ENCODE results near the gene FOXP2.
"Not testable (repeated sequence)": the region's sequence is repeated elsewhere in the genome, so short reads cannot be mapped to it uniquely, and the experiment has no call there.

FOXP2 gene

DNA sequence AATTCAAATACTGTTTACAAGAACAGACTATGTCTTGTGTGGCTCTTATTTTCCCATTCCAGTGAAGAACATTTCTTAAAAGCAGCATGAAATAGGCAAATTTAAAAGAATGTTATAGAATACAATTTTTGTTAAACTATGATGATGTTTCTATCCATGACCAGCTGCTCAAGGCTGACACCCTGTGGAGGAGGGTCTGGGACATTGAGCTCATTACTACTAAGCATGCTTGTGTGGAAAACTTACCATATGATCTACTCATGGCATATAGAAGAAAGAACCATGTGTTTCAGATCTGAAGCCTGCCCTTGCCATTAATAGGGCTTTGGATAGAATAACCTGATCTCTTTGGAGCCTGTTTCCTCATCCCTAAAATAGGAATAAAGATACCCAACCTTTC lies 125.0 kb downstream of the FOXP2 start:
- Mint-ChIP-seq H3K9me3 (no peaks in the 10 kb centered on the region), H3K27me3 (ENCODE audit: low read depth, poor library complexity) (peaks cover 5% of the 10 kb centered on the region), H3K4me1 (peaks cover 4% of the 10 kb centered on the region), H3K4me3 (no peak overlapping the region), H3K27ac (no peak overlapping the region), H3K36me3 (ENCODE audit: low read depth) (no peaks in the 10 kb centered on the region)
- no peak for DNase-seq
- TF ChIP-seq, protein P1, sequence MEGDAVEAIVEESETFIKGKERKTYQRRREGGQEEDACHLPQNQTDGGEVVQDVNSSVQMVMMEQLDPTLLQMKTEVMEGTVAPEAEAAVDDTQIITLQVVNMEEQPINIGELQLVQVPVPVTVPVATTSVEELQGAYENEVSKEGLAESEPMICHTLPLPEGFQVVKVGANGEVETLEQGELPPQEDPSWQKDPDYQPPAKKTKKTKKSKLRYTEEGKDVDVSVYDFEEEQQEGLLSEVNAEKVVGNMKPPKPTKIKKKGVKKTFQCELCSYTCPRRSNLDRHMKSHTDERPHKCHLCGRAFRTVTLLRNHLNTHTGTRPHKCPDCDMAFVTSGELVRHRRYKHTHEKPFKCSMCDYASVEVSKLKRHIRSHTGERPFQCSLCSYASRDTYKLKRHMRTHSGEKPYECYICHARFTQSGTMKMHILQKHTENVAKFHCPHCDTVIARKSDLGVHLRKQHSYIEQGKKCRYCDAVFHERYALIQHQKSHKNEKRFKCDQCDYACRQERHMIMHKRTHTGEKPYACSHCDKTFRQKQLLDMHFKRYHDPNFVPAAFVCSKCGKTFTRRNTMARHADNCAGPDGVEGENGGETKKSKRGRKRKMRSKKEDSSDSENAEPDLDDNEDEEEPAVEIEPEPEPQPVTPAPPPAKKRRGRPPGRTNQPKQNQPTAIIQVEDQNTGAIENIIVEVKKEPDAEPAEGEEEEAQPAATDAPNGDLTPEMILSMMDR (IDR thresholded peaks at IDR 0.05): no peak

DNA sequence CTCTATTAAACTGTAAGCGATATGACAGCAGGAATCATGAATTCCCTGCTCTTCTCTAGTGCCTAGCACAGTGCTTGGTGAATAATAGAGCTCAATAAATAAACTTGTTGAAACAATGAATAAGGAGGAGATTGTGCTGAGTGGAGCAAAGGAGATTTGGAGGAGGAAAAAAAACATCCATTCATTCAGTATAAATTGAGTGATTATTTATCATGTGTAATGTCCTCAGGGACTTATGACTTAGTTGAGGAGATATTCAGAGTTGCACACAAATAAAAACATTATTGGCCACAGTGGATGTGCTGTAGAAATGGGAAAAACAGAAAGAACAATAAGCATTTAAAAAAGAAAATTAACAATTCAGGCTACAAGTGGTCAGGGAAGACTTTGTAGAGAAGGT lies 125.7 kb downstream of the FOXP2 start:
- peaks cover 5% of the 10 kb centered on the region for H3K27me3 Mint-ChIP-seq (ENCODE audit: low read depth, poor library complexity)

DNA sequence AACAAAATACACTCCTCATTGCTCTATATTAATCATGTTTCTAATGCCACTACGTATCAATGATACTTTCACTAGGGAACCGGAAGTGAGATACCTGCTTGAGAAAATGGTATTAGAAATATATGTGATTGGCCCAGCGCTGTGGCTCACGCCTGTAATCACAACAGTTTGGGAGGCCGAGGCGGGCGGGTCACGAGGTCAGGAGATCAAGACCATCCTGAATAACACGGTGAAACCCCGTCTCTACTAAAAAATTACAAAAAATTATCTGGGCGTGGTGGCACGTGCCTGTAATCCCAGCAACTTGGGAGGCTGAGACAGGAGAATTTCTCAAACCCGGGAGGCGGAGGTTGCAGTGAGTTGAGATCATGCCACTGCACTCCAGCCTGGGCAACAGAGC lies 132.7 kb downstream of the FOXP2 start:
- not testable (repeated sequence) for H3K27ac Mint-ChIP-seq; DNase-seq; H3K36me3 Mint-ChIP-seq (ENCODE audit: low read depth); H3K9me3 Mint-ChIP-seq; H3K4me1 Mint-ChIP-seq; H3K4me3 Mint-ChIP-seq; H3K27me3 Mint-ChIP-seq (ENCODE audit: low read depth, poor library complexity)

More for the DNA sequence above, 125.7 kb downstream of the FOXP2 start:
- TF ChIP-seq, protein P1 (IDR thresholded peaks at IDR 0.05): no peak
- H3K4me1 Mint-ChIP-seq: peaks cover 4% of the 10 kb centered on the region
- no peaks in the 10 kb centered on the region for H3K36me3 Mint-ChIP-seq (ENCODE audit: low read depth)
- no peak overlapping the region for H3K4me3 Mint-ChIP-seq
- DNase-seq: no peak
- H3K27ac Mint-ChIP-seq: no peak overlapping the region
- H3K9me3 Mint-ChIP-seq: no peaks in the 10 kb centered on the region

DNA sequence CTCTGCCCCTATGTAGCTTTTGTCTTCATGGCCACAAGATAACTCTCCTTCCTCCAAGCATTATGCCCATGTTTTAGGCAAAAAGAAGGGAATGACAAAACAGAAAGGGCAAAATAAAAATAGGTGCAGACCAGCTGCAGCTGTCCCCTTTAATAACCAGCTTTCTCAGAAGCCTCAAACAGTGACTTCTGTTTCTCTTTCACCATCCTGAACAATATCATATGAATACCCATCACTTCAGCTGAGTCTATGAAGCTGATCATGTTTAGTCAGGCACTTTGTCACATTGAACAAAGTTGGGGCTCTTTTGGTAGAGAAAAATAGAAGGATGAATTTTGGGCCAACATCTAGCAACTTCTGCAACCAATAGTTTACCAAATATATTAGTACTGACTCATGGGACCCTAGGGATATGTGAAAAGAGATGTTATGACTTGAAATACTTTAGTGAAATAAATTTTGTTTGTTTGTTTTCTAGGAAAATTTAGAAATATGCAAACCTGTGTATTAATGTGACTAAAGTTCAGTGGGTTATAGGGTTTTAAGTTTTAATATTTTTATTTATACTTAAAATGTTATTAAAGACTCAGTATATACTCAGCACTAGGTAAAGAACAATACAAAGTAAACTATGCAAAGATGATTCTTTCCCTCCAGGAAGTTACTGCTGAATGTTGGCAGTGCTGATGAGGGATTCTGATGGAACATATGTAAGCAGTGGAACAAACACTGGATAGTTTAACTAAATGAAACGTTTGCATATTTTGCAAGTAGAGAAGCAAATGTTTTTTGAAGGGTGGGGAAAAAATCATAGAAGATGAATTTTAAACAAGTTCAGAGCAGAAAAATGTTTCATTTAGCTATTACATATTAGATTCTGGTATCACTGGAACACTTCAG lies 133.7 kb downstream of the FOXP2 start:
- TF ChIP-seq, protein P1 (IDR thresholded peaks at IDR 0.05): no peak
- no peak overlapping the region for H3K4me3 Mint-ChIP-seq
- no peak overlapping the region for H3K27ac Mint-ChIP-seq
- no peaks in the 10 kb centered on the region for H3K9me3 Mint-ChIP-seq
- H3K36me3 Mint-ChIP-seq (ENCODE audit: low read depth): no peaks in the 10 kb centered on the region
- no peaks in the 10 kb centered on the region for H3K4me1 Mint-ChIP-seq
- H3K27me3 Mint-ChIP-seq (ENCODE audit: low read depth, poor library complexity): peaks cover 3% of the 10 kb centered on the region
- DNase-seq: no peak

DNA sequence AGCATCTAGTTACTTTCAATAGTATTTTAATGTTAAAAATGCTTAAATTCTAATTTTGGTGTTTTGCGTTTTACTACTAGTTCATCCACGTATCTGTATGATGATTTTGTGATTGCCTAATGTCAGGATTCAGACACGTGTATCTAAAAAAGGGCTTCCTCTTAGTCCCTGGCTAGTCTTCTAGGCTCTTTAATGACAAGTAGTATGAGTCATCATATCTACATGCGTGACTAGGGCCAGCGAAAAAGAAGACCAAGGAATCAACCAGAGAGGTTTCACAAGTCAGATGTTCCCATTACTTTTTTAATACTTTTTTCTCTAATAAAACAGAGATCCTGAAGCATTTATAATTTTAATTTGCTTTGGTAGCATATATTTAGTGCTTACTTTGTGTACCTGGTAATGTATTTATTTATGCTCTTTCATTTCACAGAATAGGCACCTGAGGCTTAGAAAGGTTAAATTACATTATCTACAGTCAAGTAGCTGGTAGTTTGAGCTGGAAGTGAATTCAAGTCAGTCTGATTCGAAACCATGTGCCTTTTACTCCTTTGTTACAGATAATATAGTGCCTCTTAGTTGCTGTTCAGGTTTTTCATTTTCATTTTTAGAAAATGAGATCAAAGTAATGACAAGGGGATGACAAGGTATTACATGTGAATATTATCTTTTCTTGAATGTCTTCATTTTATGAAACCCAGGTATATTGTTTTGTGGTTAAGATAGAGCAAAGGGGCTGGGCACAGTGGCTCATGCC lies 140.3 kb downstream of the FOXP2 start:
- Mint-ChIP-seq H3K4me1 (no peaks in the 10 kb centered on the region), H3K36me3 (ENCODE audit: low read depth) (no peaks in the 10 kb centered on the region), H3K27ac (no peak overlapping the region), H3K4me3 (no peak overlapping the region), H3K9me3 (no peaks in the 10 kb centered on the region), H3K27me3 (ENCODE audit: low read depth, poor library complexity) (peaks cover 4% of the 10 kb centered on the region)
- DNase-seq: no peak
- TF ChIP-seq, protein P1 (IDR thresholded peaks at IDR 0.05): no peak

DNA sequence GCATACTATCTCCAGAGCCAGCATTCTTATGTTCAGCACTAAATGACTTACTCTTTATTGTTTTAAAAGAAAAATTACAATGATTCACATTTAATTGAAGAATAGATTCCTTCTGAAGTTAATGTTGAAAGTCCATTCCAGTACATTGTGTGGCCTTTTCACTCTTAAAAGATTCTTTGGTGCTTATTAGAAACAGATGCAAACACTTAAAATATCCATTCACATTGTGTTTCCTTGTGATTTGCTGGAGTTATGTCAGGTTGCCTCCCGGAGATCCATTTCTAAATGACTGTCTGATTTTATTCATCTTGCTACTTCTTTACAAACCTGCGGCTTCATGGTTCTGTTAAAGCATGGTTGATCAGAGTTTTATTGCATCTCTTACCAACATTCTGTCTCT lies 152.8 kb downstream of the FOXP2 start:
- H3K4me3 Mint-ChIP-seq: no peak overlapping the region
- no peaks in the 10 kb centered on the region for H3K9me3 Mint-ChIP-seq
- TF ChIP-seq, protein P1 (IDR thresholded peaks at IDR 0.05): no peak
- H3K36me3 Mint-ChIP-seq (ENCODE audit: low read depth): no peaks in the 10 kb centered on the region
- no peak for DNase-seq
- no peaks in the 10 kb centered on the region for H3K27me3 Mint-ChIP-seq (ENCODE audit: low read depth, poor library complexity)
- H3K4me1 Mint-ChIP-seq: no peaks in the 10 kb centered on the region
- no peak overlapping the region for H3K27ac Mint-ChIP-seq

Data from nephron progenitor cell (in vitro differentiated cells).